GM12872 (cell line): ENCODE measurements around the gene FGF14.

Experiments used
- CTCF ChIP-seq: IDR thresholded peaks from 3 replicates; pipeline ENCODE4 v1.5.1; 2011; ENCODE audit warnings: low read depth, mild to moderate bottlenecking, low read length, moderate library complexity; ENCODE audit not compliant: insufficient read depth

FGF14 gene

GRCh38 chr13:102346769-102347168 is 55.1 kb downstream of the FGF14 start:
- TF ChIP-seq CTCF: no peak

GRCh38 chr13:102344410-102344809 is 57.4 kb downstream of the FGF14 start:
- no peak for TF ChIP-seq CTCF

GRCh38 chr13:102333320-102334198 is 68.3 kb downstream of the FGF14 start:
- no peak for TF ChIP-seq CTCF

DNA sequence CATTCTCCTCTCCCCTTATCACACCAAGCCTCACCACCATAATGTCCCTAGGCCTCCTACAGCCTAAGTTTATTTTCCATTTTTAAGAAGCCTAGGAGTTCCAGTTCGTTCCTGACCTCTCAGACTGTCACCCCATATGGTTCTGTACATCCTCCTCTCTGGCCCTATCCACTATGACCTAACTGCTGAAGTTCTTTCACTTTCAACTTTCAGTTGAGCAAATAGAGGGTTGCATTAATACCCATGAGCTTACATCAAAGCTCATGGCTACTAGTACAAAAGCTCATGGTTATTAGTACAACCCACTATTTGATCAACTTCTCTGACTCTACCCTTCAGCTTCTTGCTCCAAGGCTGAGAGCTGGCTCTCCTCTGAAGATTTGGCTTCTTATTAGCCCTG is 72.9 kb downstream of the FGF14 start:
- TF ChIP-seq CTCF: no peak

DNA sequence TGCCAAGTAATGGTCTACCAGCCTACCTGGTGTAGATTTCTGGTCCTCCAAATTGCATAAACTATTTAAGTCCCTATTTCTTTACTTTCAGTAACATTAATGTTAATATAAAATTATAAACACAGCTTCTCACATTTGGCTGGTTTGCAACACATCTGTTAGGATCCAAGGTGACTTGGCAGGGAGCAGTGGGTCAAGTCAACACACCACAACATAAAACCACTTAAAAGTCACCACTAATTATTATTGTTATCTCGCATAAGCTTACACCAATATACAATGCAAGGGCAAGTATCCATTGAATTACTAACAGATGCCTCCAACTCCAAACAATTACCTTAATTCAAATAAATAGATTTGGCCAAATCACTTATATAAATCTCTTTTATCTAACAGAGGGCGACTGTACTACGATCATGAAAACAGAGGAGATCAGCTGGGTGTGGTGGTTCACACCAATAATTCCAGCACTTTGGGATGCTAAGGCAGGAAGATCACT is 74.7 kb downstream of the FGF14 start:
- no peak for TF ChIP-seq CTCF

DNA sequence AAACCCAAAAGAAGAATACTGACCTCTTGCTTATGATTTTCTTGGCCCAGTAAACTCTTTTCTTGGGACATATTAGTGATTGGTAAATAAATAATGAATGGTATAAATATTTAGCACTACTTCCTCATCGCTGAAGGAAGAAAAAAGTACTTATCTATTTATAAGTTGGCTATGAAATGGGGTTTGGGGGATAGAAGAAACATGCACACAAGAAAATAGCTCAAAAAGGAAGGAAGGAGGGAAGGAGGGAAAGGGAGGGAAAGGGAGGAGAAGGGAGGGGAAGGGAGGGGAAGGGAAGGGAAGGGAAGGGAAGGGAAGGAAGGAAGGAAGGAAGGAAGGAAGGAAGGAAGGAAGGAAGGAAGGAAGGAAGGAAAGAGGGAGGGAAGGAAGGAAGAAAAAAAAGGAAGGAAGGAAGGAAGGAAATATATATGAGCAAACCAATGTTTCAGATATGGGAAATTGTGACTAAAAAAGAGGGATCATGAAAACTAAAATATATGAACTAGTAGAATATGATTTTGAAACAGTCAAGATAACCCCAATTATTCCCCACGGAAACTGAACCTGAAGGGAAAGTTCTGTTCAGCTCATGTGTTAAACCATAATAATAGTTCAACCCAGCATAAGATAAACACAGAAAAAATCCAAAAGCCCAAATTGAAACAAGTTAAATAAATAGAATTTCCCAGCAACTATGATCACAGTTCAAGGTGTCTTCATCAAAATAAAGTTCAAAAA is 75.3 kb downstream of the FGF14 start:
- no peak for TF ChIP-seq CTCF

DNA sequence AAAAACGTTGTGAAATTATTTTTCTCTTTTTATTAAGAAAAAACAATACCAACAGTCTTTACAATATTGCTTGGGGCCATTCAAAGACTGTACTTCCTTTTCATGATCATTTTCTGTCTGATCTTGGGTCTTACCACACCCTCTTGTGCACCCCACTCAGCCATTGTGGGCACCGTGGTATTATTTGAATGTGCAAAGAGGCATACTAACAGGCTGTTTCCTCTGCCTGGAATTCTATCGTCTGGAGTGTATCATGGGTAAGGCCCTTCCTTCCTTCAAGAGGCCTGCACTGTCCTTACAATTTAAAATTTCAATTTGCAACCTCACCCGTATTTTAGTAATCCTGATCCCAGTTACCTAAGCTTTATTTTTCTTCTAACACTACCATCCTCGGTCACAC is 76.5 kb downstream of the FGF14 start:
- TF ChIP-seq CTCF: no peak
